NCI-H2196 treated with DMSO at 0.1 percent for 48 hours (cell line): ENCODE results near the gene EFL1.

Experiments used
- DNase-seq: peaks from one replicate; lab custom pipeline; 2025; ENCODE audit not compliant: unreplicated experiment; lab: John Stamatoyannopoulos, UW

Gene EFL1

GRCh38 chr15:82168296-82168695, 94.2 kb downstream of the EFL1 start:
- no peak for DNase-seq

DNA sequence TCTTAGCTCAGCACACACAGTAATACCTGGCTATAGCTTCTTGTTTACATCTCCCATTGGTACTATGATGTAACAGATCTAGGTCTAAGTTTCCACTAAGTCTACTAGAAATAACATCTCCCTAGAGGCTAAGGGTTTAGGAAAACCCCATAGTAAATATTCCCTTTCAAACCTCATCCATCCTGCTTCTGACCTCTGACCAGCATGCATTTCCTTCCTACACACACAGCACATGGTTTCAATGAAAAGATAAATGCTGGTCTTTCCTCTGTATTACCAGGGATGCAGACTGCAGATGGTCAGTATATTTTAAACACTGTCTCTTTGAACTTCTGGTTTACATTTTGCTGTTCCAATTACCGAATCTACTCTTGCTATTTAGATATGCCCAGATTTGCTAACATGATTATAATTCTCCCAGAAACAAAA, 96.6 kb downstream of the EFL1 start:
- DNase-seq, result no peak

GRCh38 chr15:82159922-82160321, 102.6 kb downstream of the EFL1 start:
- DNase-seq, result no peak

GRCh38 chr15:82158811-82159210, 103.7 kb downstream of the EFL1 start:
- no peak for DNase-seq

GRCh38 chr15:82150645-82151044, 111.9 kb downstream of the EFL1 start:
- no peak for DNase-seq

DNA sequence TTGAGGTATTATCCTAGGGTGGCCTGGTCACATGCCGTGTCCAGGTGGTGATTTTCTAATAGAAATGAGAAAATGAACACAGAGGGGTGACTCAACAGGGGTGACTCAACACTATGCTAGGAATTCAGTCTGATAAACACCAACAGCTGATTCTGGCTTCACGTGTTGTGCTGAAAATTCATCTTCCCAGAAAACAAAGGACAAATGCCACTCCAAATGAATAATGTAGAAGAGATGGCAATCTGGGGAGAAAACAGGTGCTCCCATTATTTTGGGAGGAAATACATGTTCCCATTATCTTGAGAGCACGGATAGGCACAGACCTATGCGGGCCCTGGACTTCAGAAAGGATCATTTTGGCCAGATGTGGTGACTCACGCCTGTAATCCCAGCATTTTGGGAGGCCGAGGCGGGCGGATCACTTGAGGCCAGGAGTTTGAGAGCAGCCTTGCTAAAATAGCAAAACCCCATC, 115.5 kb downstream of the EFL1 start:
- DNase-seq, result no peak

GRCh38 chr15:82146576-82146975, 116.0 kb downstream of the EFL1 start:
- DNase-seq, result no peak

DNA sequence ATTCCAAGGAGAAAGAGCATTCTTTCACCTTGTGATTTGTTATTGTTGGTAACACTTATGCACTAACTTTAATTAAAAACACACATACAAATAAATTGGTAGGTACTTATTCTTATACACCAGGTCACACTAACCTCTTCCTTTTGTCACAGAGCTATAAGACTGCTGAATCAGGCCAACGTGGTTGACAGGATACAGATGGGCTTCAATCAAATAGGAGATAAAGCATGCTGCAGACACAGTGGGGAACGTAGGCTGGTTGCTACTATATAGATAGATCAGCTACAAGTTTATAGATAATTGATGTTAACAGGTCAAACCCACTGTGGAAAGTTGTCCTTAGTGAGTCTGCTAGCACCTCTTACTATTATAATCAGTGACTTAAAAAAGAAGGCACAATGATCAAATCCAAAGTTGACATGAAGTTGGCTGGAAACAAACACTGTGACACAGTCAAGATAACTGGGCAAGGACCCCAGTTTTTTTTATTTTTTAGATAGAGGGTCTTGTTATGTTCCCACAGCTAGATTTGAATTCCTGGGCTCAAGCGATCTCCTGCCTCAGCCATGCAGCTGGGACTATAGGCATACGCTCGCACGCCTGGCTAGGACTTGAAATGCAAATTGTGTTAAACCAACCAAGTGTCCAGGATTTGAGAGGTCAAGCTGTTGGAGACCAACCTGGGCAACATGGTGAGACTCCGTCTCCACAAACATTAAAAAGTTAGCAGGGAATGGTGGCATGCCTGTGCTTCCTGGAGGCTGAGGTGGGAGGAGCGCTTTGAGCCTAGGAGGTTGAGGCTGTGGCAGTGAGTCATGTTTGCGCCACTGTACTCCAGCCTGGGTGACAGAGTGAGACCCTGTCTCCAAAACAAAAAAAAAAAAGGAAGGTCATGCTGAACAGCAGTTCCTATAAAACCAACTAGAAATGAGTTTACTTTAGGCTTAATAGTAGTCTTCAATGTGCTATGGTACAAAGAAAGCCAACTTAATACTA, 118.8 kb downstream of the EFL1 start:
- DNase-seq, result no peak

DNA sequence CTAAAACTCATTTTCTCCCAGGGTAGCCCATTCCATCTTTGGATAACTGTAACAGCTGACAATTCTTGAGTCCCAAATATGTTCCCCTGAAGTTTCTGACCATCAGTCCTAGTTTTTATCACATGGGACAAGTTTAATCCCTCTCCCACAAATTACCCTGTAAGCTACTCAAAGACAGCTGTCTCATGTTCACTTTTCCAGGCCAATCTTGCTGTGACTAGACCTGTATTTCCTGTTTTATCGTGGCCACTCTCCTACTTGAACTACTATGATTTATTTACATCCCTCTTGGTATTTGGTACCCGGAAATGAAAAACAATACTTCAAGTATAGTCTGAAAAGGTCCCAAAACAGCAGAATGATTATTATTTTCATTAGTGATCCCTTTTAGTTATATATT, 121.6 kb downstream of the EFL1 start:
- no peak for DNase-seq

DNA sequence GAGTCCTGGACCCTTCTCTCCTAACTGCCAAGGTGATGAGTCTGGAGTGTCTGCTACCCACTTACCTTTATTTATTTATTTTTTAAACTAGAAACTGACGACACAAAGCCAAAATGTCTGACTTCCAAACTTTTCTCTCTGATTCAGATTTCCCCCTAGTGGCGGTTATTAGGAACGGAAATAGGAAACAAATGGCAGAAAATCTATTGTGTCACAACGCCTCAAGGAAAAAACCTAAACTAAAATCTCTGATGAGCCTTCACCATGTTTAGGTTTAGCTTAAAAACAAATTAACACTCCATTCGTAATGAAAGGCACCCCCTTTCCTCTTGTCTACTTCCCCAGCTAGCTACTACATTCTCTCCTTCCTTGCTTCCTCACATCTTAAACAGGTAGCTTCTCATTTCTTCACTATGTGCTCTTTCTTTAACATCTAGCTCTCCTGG, 122.7 kb downstream of the EFL1 start:
- DNase-seq, result no peak

DNA sequence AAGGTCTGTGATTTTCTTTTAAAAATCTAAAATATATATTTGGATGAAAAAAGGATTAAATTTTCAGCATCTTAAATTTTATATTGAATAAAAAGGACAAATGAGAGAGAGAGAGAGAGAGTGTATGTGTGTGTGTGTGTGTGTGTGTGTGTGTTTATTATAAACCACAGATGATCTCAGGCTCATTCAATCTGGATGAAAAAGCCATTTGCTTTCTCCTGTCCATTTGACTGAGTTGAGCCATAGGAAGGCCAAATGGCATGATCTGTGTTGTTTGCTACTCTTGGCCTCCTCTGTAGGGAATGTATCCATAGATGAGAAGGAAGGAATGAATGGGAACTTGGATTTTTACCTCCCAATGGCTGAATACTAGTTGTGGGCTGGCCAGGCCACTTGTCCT, 124.2 kb downstream of the EFL1 start:
- DNase-seq, result no peak

- no peak for DNase-seq
Observed at GRCh38 chr15:82137261-82137660, 125.3 kb downstream of the EFL1 start.

DNA sequence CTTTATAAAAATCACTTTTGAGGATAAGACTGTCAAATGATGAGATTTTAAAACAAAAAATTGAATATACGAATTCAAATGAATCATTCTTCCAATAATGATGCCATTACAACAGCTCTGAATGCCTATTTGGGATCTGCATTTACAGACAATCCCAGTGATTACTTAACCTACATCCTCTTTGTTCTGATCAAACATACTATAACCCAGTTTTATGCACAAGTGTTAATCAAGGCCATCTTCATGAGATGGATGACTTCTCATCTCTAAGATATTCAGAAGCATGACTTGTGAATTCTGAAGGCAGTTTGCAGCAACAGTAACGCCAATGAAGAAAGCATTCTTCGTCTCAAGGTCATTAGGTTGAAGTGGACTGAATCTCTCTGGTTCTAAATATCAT, 126.4 kb downstream of the EFL1 start:
- DNase-seq, result no peak

DNA sequence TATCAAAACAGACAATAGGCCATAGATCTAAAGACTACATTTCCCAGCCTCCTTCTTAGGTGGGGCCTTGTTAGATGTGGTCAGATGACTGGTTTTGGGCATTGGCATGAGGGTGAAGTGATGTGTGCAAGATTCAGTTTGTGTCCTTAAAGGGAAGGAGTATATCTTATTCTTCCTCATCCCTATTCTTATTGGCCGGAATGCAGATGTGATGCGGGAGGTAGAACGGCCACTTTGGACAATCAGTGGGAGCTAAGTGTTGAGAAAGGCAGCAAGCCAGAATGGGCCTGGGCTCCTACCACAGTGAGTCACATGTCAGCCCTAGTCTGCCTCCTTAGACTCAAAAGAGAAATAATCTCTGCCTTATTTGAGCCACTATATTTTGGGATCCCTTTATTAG, 126.9 kb downstream of the EFL1 start:
- DNase-seq, result no peak

DNA sequence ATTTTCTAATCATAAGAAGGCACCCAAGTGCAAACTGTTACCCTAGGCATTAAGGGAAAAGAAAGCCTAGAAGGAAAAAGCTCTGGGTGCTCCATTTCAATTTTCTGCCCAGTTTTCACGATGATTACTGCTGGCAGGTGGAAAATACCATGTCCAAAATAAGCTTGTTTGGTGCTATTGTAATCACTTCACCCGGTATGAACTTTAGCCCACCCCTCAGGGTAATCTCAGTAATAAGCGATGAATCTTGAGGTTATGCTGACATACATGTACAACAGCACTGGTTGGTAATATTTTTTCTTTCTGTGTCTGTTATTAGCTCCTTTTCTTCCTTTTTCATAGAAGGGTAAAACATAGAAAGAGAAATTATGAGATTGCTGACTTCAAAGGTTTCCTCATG, 128.1 kb downstream of the EFL1 start:
- no peak for DNase-seq

DNA sequence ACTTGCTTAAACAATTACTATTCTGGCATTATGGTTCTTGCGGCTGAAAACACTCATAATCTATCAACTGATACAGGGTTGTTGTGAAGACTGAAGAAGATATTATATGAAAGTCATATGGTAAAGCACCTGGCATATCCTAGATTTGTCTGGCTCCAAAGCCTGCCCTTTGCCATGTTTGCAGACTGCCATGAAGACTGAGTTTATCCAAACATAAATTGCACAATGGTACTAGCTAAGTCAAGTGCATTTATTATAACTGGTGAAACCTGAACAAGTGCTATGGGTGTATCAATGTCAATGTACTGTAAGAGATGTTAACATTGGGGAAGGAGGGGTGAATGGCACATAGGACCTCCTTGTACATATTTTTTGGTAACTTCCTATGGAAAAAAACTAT, 129.3 kb downstream of the EFL1 start:
- DNase-seq, result no peak

- no peak for DNase-seq
Observed at GRCh38 chr15:82132742-82133141, 129.8 kb downstream of the EFL1 start.

DNA sequence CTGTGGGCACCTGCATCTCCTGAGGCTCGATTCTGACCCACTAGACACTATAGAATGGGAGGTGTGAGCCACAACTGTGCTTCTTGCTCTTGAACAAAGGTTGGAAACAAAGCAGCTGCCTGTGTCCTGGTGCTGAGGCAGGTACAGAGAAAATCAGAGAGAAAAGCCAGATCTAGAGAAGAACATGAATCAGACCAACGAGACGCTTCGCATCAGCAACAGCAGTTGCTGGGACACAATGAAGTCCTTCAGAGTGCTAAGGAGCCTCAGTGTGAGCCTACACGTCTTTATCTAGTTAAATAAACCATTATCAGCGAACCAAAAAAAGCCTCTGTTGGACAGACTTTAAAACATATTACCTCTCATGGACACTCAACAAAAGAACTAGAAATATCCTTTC, 130.4 kb downstream of the EFL1 start:
- no peak for DNase-seq

DNA sequence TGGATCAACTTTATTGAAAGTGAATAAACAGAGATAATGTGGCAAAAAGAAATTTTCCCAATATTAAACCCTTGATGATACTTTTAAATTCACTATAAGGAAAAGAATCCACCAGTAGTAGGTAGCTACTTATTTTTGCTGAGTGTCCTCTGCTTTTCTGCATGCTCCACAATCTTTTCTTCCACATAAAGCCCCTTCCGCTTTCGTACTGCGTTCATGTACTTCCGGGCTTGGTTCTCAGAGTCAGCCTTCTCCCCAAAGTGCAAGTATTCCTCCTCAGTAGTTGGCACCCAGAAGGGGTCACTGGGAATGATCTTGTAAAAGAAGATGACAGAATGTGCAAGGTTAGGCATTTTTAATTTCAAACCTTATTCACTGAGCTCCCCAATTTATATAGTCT, 132.3 kb downstream of the EFL1 start:
- no peak for DNase-seq

DNA sequence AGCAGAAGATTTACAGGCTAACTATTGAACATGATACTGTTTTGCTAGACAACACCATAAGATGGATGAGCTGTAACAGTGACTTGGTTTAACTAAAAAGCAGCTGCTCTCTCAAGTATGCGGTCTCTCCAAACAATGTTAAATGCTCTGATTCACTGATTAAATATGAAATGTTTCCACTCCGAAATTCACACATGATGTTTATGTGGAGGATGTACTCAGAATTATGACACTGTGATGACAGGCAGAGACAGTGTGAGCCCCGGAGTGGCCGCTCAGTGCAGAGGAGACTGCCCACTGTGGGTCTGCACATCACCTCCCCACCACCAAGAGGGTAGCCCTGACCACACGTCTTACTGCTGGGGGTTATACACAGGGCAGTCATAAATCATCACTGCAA, 132.8 kb downstream of the EFL1 start:
- no peak for DNase-seq

DNA sequence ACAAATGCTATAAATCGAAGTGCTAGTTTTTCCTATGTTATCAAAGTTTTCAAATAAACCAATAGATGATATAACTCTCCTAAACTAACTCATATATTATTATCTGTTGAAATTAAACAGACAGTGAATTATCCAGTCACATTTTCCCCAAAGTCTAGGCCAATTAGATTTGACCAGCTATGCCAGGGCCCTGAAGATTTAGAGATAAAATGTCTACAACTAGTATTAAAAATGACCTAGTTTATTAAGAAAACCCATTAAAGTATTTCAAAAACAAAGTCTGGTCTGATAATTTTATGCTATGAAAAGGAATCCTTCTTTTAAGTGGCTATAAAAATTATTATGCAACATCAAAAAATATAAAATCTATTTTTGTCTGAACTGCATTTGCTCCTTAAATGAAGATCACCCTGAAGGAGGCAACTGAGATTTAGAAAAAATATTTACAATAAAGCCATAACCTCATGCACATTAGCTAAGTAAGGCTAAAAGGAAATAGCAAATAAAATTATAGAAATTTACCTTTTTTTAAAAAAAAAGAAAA, 133.3 kb downstream of the EFL1 start:
- DNase-seq, result no peak

DNA sequence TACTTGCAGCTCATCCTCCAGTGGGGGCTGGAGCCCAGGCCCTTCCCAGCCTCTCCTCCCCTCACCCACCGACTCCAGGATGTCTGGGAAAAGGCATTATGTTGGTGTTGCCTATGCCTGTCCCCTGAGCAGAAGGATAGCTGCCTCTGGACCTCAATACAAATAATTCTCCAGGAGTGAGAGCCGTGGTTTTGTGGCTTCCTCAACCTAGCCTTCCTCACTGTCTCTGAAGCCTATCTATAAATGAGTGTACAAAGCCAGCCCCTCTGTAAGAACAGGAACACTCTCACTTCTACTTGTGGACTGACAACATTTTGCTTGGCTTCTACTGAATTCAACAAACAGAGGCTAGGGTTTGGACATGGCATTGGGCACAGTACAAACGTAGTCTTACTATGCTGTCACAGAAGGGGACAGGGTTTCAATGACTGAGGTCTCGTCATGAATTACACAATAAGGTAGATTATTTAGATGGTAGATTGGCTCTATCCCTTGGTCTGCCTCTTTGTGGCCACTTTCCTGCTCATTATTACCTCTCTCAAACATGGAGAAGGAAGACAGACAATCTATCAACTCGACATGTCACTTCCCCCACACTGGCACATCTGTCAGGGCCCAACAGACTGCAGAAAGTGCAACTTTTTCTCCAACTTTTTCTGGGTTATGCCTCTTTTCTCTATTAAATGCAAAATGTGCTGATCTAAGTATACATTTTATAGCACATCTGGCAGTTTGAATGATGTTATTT, 134.0 kb downstream of the EFL1 start:
- DNase-seq, result no peak
